ENCODE data around the gene HHIPL1.

The HHIPL1 gene

GRCh38 chr14:99717682-99718013, 72.7 kb downstream of the HHIPL1 start:
- Histone ChIP-seq H2AFZ (ENCODE audit: insufficient read depth, low read length, poor library complexity) (no peak overlapping the region), H3K27me3 (ENCODE audit: insufficient read depth, low read length) (no peaks in the 10 kb centered on the region), H3K14ac (ENCODE audit: low read length) (no peak overlapping the region), H3K79me1 (ENCODE audit: low read length) (no peaks in the 10 kb centered on the region), H3K79me2 (ENCODE audit: control insufficient read depth, insufficient read depth, low read length, poor library complexity) (no peaks in the 10 kb centered on the region), H3K4me2 (ENCODE audit: low read length) (no peak overlapping the region), H4K8ac (ENCODE audit: low read depth, low read length) (no peak overlapping the region), H4K91ac (ENCODE audit: low read depth, low read length) (no peak overlapping the region), H2BK120ac (ENCODE audit: insufficient read depth, low read length, poor library complexity) (no peak overlapping the region), H2BK5ac (ENCODE audit: low read depth, low read length, poor library complexity) (no peak overlapping the region), H3K36me3 (ENCODE audit: control insufficient read depth in 1 of 2, insufficient read depth in 2 of 2, low read length in 2 of 2) (no peaks in the 10 kb centered on the region), H3K4me3 (ENCODE audit: low read depth, low read length) (no peak overlapping the region), H3K4ac (ENCODE audit: low read depth, low read length) (no peak overlapping the region), H3K27ac (ENCODE audit: low read depth, low read length) (no peak overlapping the region), H3K18ac (ENCODE audit: low read length) (no peak overlapping the region), H2BK12ac (ENCODE audit: low read length) (no peak overlapping the region), H4K12ac (ENCODE audit: low read depth, low read length) (no peak overlapping the region), H3K9ac (ENCODE audit: low read length) (no peak overlapping the region), H3K9me3 (ENCODE audit: insufficient read depth, low read depth, low read length) (peaks cover 2% of the 10 kb centered on the region), H3K4me1 (ENCODE audit: control insufficient read depth in 1 of 2, insufficient read depth in 2 of 2, low read length in 2 of 2) (no peaks in the 10 kb centered on the region), H2AK5ac (ENCODE audit: low read length) (no peak overlapping the region), H3K23ac (ENCODE audit: low read length) (no peak overlapping the region)
- no CpG with 5 or more reads among the region's 5 CpGs for WGBS (ENCODE audit: extremely low coverage, insufficient coverage, insufficient read length)
- DNase-seq = no peak

- Histone ChIP-seq H3K18ac (ENCODE audit: low read length) (no peak overlapping the region), H3K23ac (ENCODE audit: low read length) (no peak overlapping the region), H2BK12ac (ENCODE audit: low read length) (no peak overlapping the region), H3K27ac (ENCODE audit: low read depth, low read length) (no peak overlapping the region), H3K14ac (ENCODE audit: low read length) (no peak overlapping the region), H2AK5ac (ENCODE audit: low read length) (no peak overlapping the region), H3K4me3 (ENCODE audit: low read depth, low read length) (no peak overlapping the region), H3K4me2 (ENCODE audit: low read length) (no peak overlapping the region), H3K79me2 (ENCODE audit: control insufficient read depth, insufficient read depth, low read length, poor library complexity) (no peaks in the 10 kb centered on the region), H2AFZ (ENCODE audit: insufficient read depth, low read length, poor library complexity) (no peak overlapping the region), H4K12ac (ENCODE audit: low read depth, low read length) (no peak overlapping the region), H2BK120ac (ENCODE audit: insufficient read depth, low read length, poor library complexity) (no peak overlapping the region), H4K8ac (ENCODE audit: low read depth, low read length) (no peak overlapping the region), H3K4me1 (ENCODE audit: control insufficient read depth in 1 of 2, insufficient read depth in 2 of 2, low read length in 2 of 2) (no peaks in the 10 kb centered on the region), H3K9me3 (ENCODE audit: insufficient read depth, low read depth, low read length) (peaks cover 2% of the 10 kb centered on the region), H3K27me3 (ENCODE audit: insufficient read depth, low read length) (no peaks in the 10 kb centered on the region), H2BK5ac (ENCODE audit: low read depth, low read length, poor library complexity) (no peak overlapping the region), H3K4ac (ENCODE audit: low read depth, low read length) (no peak overlapping the region), H3K79me1 (ENCODE audit: low read length) (no peaks in the 10 kb centered on the region), H3K9ac (ENCODE audit: low read length) (no peak overlapping the region), H3K36me3 (ENCODE audit: control insufficient read depth in 1 of 2, insufficient read depth in 2 of 2, low read length in 2 of 2) (no peaks in the 10 kb centered on the region), H4K91ac (ENCODE audit: low read depth, low read length) (no peak overlapping the region)
- DNase-seq = no peak
- WGBS (ENCODE audit: extremely low coverage, insufficient coverage, insufficient read length) = no CpG with 5 or more reads among the region's 14 CpGs
Measured at GRCh38 chr14:99718031-99718810, 73.3 kb downstream of the HHIPL1 start.

GRCh38 chr14:99718811-99719192, 73.9 kb downstream of the HHIPL1 start:
- DNase-seq = no peak
- Histone ChIP-seq H2BK12ac (ENCODE audit: low read length) (no peak overlapping the region), H3K4me2 (ENCODE audit: low read length) (no peak overlapping the region), H3K9ac (ENCODE audit: low read length) (no peak overlapping the region), H3K14ac (ENCODE audit: low read length) (no peak overlapping the region), H4K8ac (ENCODE audit: low read depth, low read length) (no peak overlapping the region), H4K12ac (ENCODE audit: low read depth, low read length) (no peak overlapping the region), H3K4me3 (ENCODE audit: low read depth, low read length) (no peak overlapping the region), H3K79me2 (ENCODE audit: control insufficient read depth, insufficient read depth, low read length, poor library complexity) (no peaks in the 10 kb centered on the region), H4K91ac (ENCODE audit: low read depth, low read length) (no peak overlapping the region), H3K36me3 (ENCODE audit: control insufficient read depth in 1 of 2, insufficient read depth in 2 of 2, low read length in 2 of 2) (no peaks in the 10 kb centered on the region), H2AFZ (ENCODE audit: insufficient read depth, low read length, poor library complexity) (no peak overlapping the region), H2AK5ac (ENCODE audit: low read length) (no peak overlapping the region), H3K23ac (ENCODE audit: low read length) (no peak overlapping the region), H3K27ac (ENCODE audit: low read depth, low read length) (no peak overlapping the region), H3K27me3 (ENCODE audit: insufficient read depth, low read length) (no peaks in the 10 kb centered on the region), H3K79me1 (ENCODE audit: low read length) (no peaks in the 10 kb centered on the region), H3K18ac (ENCODE audit: low read length) (no peak overlapping the region), H2BK120ac (ENCODE audit: insufficient read depth, low read length, poor library complexity) (no peak overlapping the region), H2BK5ac (ENCODE audit: low read depth, low read length, poor library complexity) (no peak overlapping the region), H3K4ac (ENCODE audit: low read depth, low read length) (no peak overlapping the region), H3K9me3 (ENCODE audit: insufficient read depth, low read depth, low read length) (peaks cover 2% of the 10 kb centered on the region), H3K4me1 (ENCODE audit: control insufficient read depth in 1 of 2, insufficient read depth in 2 of 2, low read length in 2 of 2) (no peaks in the 10 kb centered on the region)
- whole genome bisulfite sequencing (ENCODE audit: extremely low coverage, insufficient coverage, insufficient read length) = no CpG with 5 or more reads among the region's 5 CpGs

GRCh38 chr14:99720941-99721791, 76.2 kb downstream of the HHIPL1 start:
- H3K4me3 ChIP-seq (ENCODE audit: low read depth, low read length) = no peak overlapping the region
- no peaks in the 10 kb centered on the region for H3K4me1 ChIP-seq (ENCODE audit: control insufficient read depth in 1 of 2, insufficient read depth in 2 of 2, low read length in 2 of 2)
- H3K14ac ChIP-seq (ENCODE audit: low read length) = no peak overlapping the region
- no peak overlapping the region for H4K91ac ChIP-seq (ENCODE audit: low read depth, low read length)
- no peaks in the 10 kb centered on the region for H3K27me3 ChIP-seq (ENCODE audit: insufficient read depth, low read length)
- no peak for DNase-seq
- H2AK5ac ChIP-seq (ENCODE audit: low read length) = no peak overlapping the region
- no peak overlapping the region for H3K18ac ChIP-seq (ENCODE audit: low read length)
- H4K8ac ChIP-seq (ENCODE audit: low read depth, low read length) = no peak overlapping the region
- no peaks in the 10 kb centered on the region for H3K79me1 ChIP-seq (ENCODE audit: low read length)
- H3K4me2 ChIP-seq (ENCODE audit: low read length) = no peak overlapping the region
- H2AFZ ChIP-seq (ENCODE audit: insufficient read depth, low read length, poor library complexity) = no peak overlapping the region
- peaks cover 2% of the 10 kb centered on the region for H3K9me3 ChIP-seq (ENCODE audit: insufficient read depth, low read depth, low read length)
- H4K12ac ChIP-seq (ENCODE audit: low read depth, low read length) = no peak overlapping the region
- no peak overlapping the region for H3K9ac ChIP-seq (ENCODE audit: low read length)
- no peak overlapping the region for H3K23ac ChIP-seq (ENCODE audit: low read length)
- H2BK5ac ChIP-seq (ENCODE audit: low read depth, low read length, poor library complexity) = no peak overlapping the region
- no peak overlapping the region for H2BK12ac ChIP-seq (ENCODE audit: low read length)
- H3K36me3 ChIP-seq (ENCODE audit: control insufficient read depth in 1 of 2, insufficient read depth in 2 of 2, low read length in 2 of 2) = no peaks in the 10 kb centered on the region
- H3K79me2 ChIP-seq (ENCODE audit: control insufficient read depth, insufficient read depth, low read length, poor library complexity) = no peaks in the 10 kb centered on the region
- no CpG with 5 or more reads among the region's 18 CpGs for WGBS (ENCODE audit: extremely low coverage, insufficient coverage, insufficient read length)
- H2BK120ac ChIP-seq (ENCODE audit: insufficient read depth, low read length, poor library complexity) = no peak overlapping the region
- H3K4ac ChIP-seq (ENCODE audit: low read depth, low read length) = no peak overlapping the region
- H3K27ac ChIP-seq (ENCODE audit: low read depth, low read length) = no peak overlapping the region
